Endothelial cell of umbilical vein (primary cell): ENCODE data around the gene PRDM7. TPM values are rescaled to one million over a fixed set of nuclear protein-coding genes. Genes with fewer than 3 reads are reported as not detected.
"Not testable (repeated sequence)": the region's sequence is repeated elsewhere in the genome, so short reads cannot be mapped to it uniquely, and the experiment has no call there.

Experiments
- BruUV-seq: library from RNA; stranded (reverse); fragments of 400-500 nt; replicated peaks from 2 replicates; lab custom pipeline; 2021; lab: Mats Ljungman, UMichigan
- CTCF ChIA-PET: fragments of 300-600, 350-600 bp; sonication (Branson Sonifier 250); formaldehyde crosslinking; loops from one replicate; lab custom pipeline; 2021; ENCODE audit warnings: antibody characterized with exemption, inconsistent platforms; lab: Charles Lee
- POLR2A ChIA-PET: fragments of 300-600, 350-600 bp; sonication (Branson Sonifier 250); formaldehyde crosslinking; loops from one replicate; lab custom pipeline; 2021; ENCODE audit warnings: antibody characterized with exemption, inconsistent platforms; lab: Charles Lee
- DNase-seq: peaks from one replicate; pipeline ENCODE4 v3.0.0-alpha.2; 2011; ENCODE audit warnings: low read depth, low spot score
- FAIRE-seq: peaks from 2 replicates; lab custom pipeline; 2011; peaks lifted over from hg19 to GRCh38; lab: Jason Lieb, UNC
- H2AFZ ChIP-seq: 2 replicates; pipeline ENCODE4 v1.6.0; 2012; ENCODE audit warnings: low read depth, low read length, control low read depth, inconsistent platforms
- H3K27ac ChIP-seq: 2 replicates; pipeline ENCODE4 v1.5.1; 2011; ENCODE audit warnings: low read depth, mild to moderate bottlenecking, control low read depth, low read length, moderate library complexity; ENCODE audit not compliant: insufficient read depth
- H3K27me3 ChIP-seq, 2 experiments: 2 replicates each; pipeline versions ENCODE4 v1.6.0 to v1.6.1; 2011; ENCODE audit warnings: low read length in 2 of 2, mixed read lengths in 1 of 2; ENCODE audit not compliant: control insufficient read depth in 2 of 2, insufficient read depth in 2 of 2
- H3K36me3 ChIP-seq, 2 experiments: 2 replicates in 1 of 2; 3 replicates in 1 of 2; pipeline ENCODE4 v1.5.1; 2011; ENCODE audit warnings: low read length in 2 of 2, mild to moderate bottlenecking in 1 of 2, moderate library complexity in 1 of 2; ENCODE audit not compliant: control insufficient read depth in 2 of 2, insufficient read depth in 2 of 2; ENCODE audit errors: extremely low read depth in 1 of 2
- H3K4me1 ChIP-seq: 3 replicates; pipeline ENCODE4 v1.5.1; 2011; ENCODE audit warnings: mild to moderate bottlenecking, low read length; ENCODE audit not compliant: control insufficient read depth, insufficient read depth; ENCODE audit errors: extremely low read depth
- H3K4me2 ChIP-seq: 2 replicates; pipeline ENCODE4 v1.6.1; 2011; ENCODE audit warnings: low read length, control low read depth, mixed read lengths; ENCODE audit not compliant: insufficient read depth
- H3K4me3 ChIP-seq, 3 experiments: fragments of 200-600 bp in 1 of 3; sonication (generic), shearing (Covaris generic) in 1 of 3; replicated peaks in 1 of 3; 2 replicates each; pipeline ENCODE4 v1.5.1; 2011 to 2016; ENCODE audit warnings: control low read depth in 3 of 3, low read length in 3 of 3, mild to moderate bottlenecking in 2 of 3, inconsistent platforms in 1 of 3, low read depth in 1 of 3, moderate library complexity in 1 of 3; ENCODE audit not compliant: insufficient read depth in 1 of 3
- H3K79me2 ChIP-seq: 2 replicates; pipeline ENCODE4 v1.6.0; 2012; ENCODE audit warnings: low read length, inconsistent platforms; ENCODE audit not compliant: control insufficient read depth, insufficient read depth
- H3K9ac ChIP-seq: replicated peaks from 2 replicates; pipeline ENCODE3; 2011; ENCODE audit warnings: low read length, control low read depth; ENCODE audit not compliant: insufficient read depth; ENCODE audit errors: extremely low read depth
- H3K9me1 ChIP-seq: replicated peaks from 3 replicates; pipeline ENCODE4 v1.6.0; 2011; ENCODE audit warnings: mild to moderate bottlenecking, low read length; ENCODE audit not compliant: control insufficient read depth, insufficient read depth; ENCODE audit errors: extremely low read depth
- H3K9me3 ChIP-seq: replicated peaks from 2 replicates; pipeline ENCODE4 v1.5.1; 2012; ENCODE audit warnings: low read length, inconsistent platforms; ENCODE audit not compliant: control insufficient read depth, insufficient read depth
- H4K20me1 ChIP-seq: replicated peaks from 2 replicates; pipeline ENCODE3; 2011; ENCODE audit warnings: mild to moderate bottlenecking, low read length; ENCODE audit not compliant: control insufficient read depth, insufficient read depth; ENCODE audit errors: extremely low read depth
- dilution Hi-C: fragments of 300-500 bp; cut with MboI; formaldehyde crosslinking; loops from one replicate; pipeline ENCODE4 v1.15.0; 2019; ENCODE audit warnings: low sequenced_read_pairs; ENCODE audit not compliant: extremely low pct_ligation_motif_present
- intact Hi-C: fragments of 100-400 bp; cut with micrococcal nuclease; formaldehyde crosslinking; loops from one replicate; pipeline ENCODE4 v1.10.0; 2022
- polyA plus RNA-seq, 4 experiments: library from polyadenylated mRNA; depleted of rRNA in 3 of 4; stranded (reverse) in 3 of 4; unstranded in 1 of 4; fragments of >200 nt; gene quantifications; 2 replicates each; pipeline versions ENCODE4 v1.2.1 to v1.2.3, GENCODE V29; 2011 to 2012; ENCODE audit warnings: missing spikeins in 1 of 4
- total RNA-seq: library from RNA; stranded (reverse); gene quantifications from 2 replicates; pipeline ENCODE4 v1.2.3, GENCODE V29; 2021

Gene PRDM7
- total and polyA plus RNA-seq, 2 donors (not counting 3 experiments of a cell fraction or from before 2014, with no cell fraction given), result not detected

DNA sequence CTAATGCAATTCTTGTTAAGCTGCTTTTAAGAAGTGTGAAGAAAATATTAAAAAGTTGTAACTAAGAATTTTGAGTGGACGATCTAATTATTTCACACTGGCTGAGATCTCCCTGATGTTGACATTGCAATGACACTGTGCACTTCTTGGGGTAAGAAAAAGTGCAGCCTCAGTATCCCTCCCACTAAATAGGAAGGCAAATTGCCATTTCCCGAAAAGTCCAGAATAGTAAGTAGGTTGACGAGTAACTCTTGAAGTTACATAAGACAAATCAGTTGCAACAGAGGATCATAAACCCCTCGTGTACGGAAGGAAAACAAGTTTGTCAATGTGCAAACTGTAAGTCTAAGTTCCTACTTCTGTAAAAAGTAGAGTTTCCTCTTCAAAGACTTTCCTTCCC, 21.8 kb upstream of the PRDM7 start:
- H3K79me2 ChIP-seq, H3K27ac ChIP-seq, H3K36me3 ChIP-seq, H3K4me2 ChIP-seq, H3K4me1 ChIP-seq, H4K20me1 ChIP-seq, H2AFZ ChIP-seq, H3K4me3 ChIP-seq, dilution Hi-C loops, POLR2A ChIA-PET, BruUV-seq, FAIRE-seq, DNase-seq, H3K9me1 ChIP-seq, H3K9ac ChIP-seq, CTCF ChIA-PET, intact Hi-C loops, H3K27me3 ChIP-seq, H3K9me3 ChIP-seq: not testable (repeated sequence)

DNA sequence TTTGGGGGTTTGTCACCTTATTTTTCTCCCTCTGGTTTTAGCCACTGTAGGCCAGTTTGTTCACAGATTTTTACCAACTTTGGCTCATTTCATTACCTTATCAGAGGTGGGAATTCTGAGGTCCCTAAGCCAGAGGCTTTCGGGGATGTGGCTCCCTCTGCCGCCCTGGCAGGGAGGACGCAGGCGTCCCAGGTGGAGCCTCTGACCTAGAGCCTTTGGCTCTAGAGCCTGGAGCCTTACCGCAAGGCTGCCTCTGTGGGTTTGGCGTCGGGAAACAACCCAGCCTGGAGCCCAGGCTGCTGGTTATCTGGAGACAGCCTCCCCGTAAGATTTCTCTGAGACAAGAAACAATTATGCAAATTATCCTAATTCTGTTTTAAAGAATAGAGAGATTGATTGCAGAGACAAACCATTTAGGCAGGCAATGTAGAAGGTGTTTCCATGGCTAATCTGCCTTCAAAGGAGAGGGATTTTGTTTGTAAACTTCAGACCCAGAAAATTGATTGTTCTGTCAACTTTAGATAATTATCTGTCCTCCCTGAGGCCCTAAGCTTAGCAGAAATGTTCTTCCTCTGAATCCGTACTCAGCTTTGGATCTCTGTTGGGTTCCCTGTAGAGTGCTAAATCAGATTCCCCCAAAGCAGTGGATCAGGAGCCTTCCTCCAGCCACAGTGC, 20.0 kb upstream of the PRDM7 start:
- not testable (repeated sequence) for H3K4me3 ChIP-seq, BruUV-seq

DNA sequence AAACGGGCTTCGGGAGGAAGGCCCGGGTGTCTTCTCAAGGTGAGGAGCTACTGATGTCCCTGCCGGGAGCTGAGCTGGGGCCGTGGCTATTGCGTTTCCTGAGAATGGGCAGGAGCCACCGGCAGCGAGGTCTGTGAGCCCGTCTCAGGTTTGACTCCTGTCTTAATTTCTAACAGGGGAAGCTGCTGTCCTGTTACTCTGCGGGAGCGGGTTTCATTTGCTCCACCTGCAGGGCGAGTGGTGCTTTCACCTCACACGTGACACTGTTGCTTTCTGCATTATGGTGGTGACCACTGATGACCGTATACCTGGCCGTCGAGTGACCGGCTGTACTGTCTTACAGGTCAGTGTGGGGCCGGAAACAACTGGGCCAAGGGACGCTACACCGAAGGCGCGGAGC, 17.7 kb upstream of the PRDM7 start:
- intact Hi-C loops, POLR2A ChIA-PET, H4K20me1 ChIP-seq, H3K4me1 ChIP-seq, H3K36me3 ChIP-seq, BruUV-seq, H3K9me1 ChIP-seq, dilution Hi-C loops, DNase-seq, H3K9me3 ChIP-seq, H3K79me2 ChIP-seq, H3K27me3 ChIP-seq, H2AFZ ChIP-seq, H3K4me3 ChIP-seq, H3K4me2 ChIP-seq, H3K9ac ChIP-seq, CTCF ChIA-PET, H3K27ac ChIP-seq, FAIRE-seq: not testable (repeated sequence)

More for the DNA sequence above, 20.0 kb upstream of the PRDM7 start:
- H3K9me1 ChIP-seq, DNase-seq, H3K4me2 ChIP-seq, H3K79me2 ChIP-seq, POLR2A ChIA-PET, H3K27ac ChIP-seq, H3K9me3 ChIP-seq, H3K9ac ChIP-seq, CTCF ChIA-PET, intact Hi-C loops, H3K36me3 ChIP-seq, FAIRE-seq, H2AFZ ChIP-seq, H4K20me1 ChIP-seq, H3K4me1 ChIP-seq, dilution Hi-C loops, H3K27me3 ChIP-seq: not testable (repeated sequence)

DNA sequence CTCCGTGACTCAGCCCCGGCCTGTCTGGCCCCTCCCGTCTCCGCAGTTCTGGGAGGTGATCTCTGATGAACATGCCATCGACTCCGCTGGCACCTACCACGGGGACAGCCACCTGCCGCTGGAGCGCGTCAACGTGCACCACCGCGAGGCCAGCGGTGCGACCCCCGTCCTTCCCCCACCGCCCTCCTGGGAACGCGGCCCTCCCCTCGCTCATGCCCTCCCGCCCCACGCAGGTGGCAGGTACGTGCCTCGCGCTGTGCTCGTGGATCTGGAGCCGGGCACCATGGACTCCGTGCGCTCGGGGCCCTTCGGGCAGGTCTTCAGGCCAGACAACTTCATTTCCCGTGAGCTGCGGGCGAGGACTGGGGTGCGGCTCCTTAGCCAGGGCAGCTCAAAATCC, 17.2 kb upstream of the PRDM7 start:
- H3K4me3 ChIP-seq, dilution Hi-C loops, H4K20me1 ChIP-seq, H3K4me2 ChIP-seq, DNase-seq, H2AFZ ChIP-seq, H3K9me3 ChIP-seq, POLR2A ChIA-PET, H3K9me1 ChIP-seq, H3K79me2 ChIP-seq, CTCF ChIA-PET, H3K27me3 ChIP-seq, H3K27ac ChIP-seq, BruUV-seq, H3K9ac ChIP-seq, H3K36me3 ChIP-seq, H3K4me1 ChIP-seq, FAIRE-seq, intact Hi-C loops: not testable (repeated sequence)
